Stimulated activated naive CD8-positive, alpha-beta T cell treated with anti-CD3 and anti-CD28 coated beads, Interleukin-15, amount 100 ng/mL, for 72 hours (primary cell): ENCODE results near the gene SPTBN1.
A peak's percentile ranks its signal among the peaks of the same experiment; 100 is the strongest.

Experiments used
- ATAC-seq: fragments of 150-1000 bp; cut with Tn5 transposase; 2 replicates; pipeline ENCODE4 v1.10.0; 2021; ENCODE audit warnings: mild to moderate bottlenecking, moderate library complexity
- DNase-seq, 2 donors: peaks; one replicate each; pipeline ENCODE4 v3.0.0; 2021 to 2022
- H3K27ac Mint-ChIP-seq, 2 donors: one replicate each; pipeline ENCODE4 v1.8.0; 2022; ENCODE audit warnings: mild to moderate bottlenecking in 2 of 2, mixed read lengths in 2 of 2, moderate library complexity in 2 of 2
- H3K27me3 Mint-ChIP-seq: one replicate; pipeline ENCODE4 v1.8.0; 2022; ENCODE audit warnings: mixed read lengths
- H3K4me1 Mint-ChIP-seq: one replicate; pipeline ENCODE4 v1.8.0; 2022; ENCODE audit warnings: mild to moderate bottlenecking, mixed read lengths
- H3K4me3 Mint-ChIP-seq, 2 donors: one replicate each; pipeline ENCODE4 v1.8.0; 2022; ENCODE audit warnings: mild to moderate bottlenecking in 2 of 2, mixed read lengths in 2 of 2, moderate library complexity in 1 of 2
- H3K9me3 Mint-ChIP-seq, 2 donors: one replicate each; pipeline ENCODE4 v1.8.0; 2022; ENCODE audit warnings: mixed read lengths in 2 of 2

The SPTBN1 gene

DNA sequence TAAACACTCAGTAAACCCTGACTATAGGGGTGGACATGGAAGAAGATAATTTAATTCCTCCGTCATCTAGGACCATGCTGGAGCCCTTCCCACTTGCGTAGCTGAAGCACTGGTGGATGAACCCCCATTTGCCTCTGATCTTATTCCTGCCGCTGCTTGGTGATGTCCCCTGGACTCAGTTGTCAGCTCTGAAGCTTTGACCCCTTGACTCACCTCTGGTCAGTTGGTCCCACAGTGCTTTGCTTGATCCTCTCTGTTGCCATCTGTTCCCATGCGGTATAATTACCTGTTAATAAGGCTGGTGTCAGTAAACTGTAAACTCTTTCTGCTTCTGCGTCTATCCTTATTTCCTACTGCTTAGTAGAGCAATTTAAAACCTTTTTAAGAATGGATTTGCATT lies 126.9 kb downstream of the SPTBN1 start:
- DNase-seq (no peak), ATAC-seq (no peak)
- Mint-ChIP-seq H3K4me1 (peaks cover 96% of the 10 kb centered on the region), H3K27ac (peak overlapping the region; percentile 27 to 95), H3K27me3 (no peaks in the 10 kb centered on the region), H3K4me3 (peak overlapping the region; percentile 76 to 86), H3K9me3 (no peaks in the 10 kb centered on the region)

GRCh38 chr2:54584598-54584997 lies 128.5 kb downstream of the SPTBN1 start:
- DNase-seq (no peak), ATAC-seq (no peak)
- no peak overlapping the region for H3K27ac Mint-ChIP-seq
- peaks cover 93% of the 10 kb centered on the region for H3K4me1 Mint-ChIP-seq
- no peaks in the 10 kb centered on the region for H3K27me3 Mint-ChIP-seq
- H3K9me3 Mint-ChIP-seq = no peaks in the 10 kb centered on the region
- peak overlapping the region in 1 of 2 donors; percentile 81 for H3K4me3 Mint-ChIP-seq

DNA sequence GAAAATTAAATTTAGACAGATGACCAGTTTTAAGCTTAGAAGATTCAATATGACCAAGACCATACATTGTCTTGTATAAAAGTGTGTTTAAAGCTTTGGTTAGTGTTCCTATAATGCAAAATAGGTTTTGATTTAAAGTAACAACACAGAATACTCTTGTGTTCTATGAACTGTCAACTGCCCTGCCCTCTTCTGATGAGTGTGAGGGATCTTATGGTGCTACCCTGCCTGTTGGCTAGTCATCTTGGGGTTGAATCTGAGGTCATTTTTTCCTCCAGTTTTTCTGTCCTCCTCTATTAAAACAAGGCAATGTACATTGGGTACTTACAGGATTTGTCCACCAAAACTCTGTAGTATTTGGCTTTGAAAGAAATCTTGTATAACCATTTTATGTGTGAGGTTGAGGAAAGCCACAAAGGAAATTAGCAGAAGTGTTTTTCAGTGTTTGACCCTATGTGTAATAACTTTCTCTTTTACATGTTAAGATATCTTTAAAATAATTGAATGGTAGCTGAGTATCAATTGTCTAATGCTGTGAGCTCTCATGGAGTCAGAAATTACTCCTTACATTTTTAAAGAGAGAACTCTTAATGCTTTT lies 129.1 kb downstream of the SPTBN1 start:
- peak overlapping the region in 1 of 2 donors; percentile 34 for H3K27ac Mint-ChIP-seq

DNA sequence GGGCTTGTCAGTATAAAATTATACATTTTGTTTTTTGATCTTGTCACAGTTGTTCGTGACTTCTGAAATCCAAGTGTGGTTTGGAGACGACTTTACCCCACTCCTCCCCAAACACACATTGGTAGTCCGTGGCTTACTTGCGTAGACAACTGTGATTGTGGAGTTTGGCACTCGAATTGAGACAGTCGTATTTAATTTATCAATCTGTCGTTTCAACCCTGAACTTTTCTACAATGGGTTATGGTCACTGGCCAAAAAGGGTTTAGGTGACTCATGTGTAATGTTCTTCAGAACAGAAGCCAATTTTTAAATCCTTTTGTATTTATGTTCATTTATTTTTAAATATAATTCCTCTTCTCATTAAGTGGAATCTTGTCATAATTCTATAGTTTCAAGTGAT lies 129.9 kb downstream of the SPTBN1 start:
- Mint-ChIP-seq H3K27ac (peak overlapping the region in 1 of 2 donors; percentile 34), H3K4me3 (peak overlapping the region; percentile 73 to 81)
- no peak for ATAC-seq

More for the DNA sequence above, 129.1 kb downstream of the SPTBN1 start:
- H3K4me1 Mint-ChIP-seq = peaks cover 91% of the 10 kb centered on the region
- peak overlapping the region; percentile 73 to 81 for H3K4me3 Mint-ChIP-seq
- no peaks in the 10 kb centered on the region for H3K27me3 Mint-ChIP-seq
- H3K9me3 Mint-ChIP-seq = no peaks in the 10 kb centered on the region
- ATAC-seq (peak; percentile 46), DNase-seq (no peak)

GRCh38 chr2:54586494-54586893 lies 130.4 kb downstream of the SPTBN1 start:
- Mint-ChIP-seq H3K27me3 (no peaks in the 10 kb centered on the region), H3K27ac (peak overlapping the region in 1 of 2 donors; percentile 12), H3K4me3 (peak overlapping the region; percentile 29 to 81), H3K4me1 (peaks cover 93% of the 10 kb centered on the region), H3K9me3 (no peaks in the 10 kb centered on the region)
- no peak for DNase-seq
- ATAC-seq = no peak

More for the DNA sequence above, 129.9 kb downstream of the SPTBN1 start:
- DNase-seq = no peak
- Mint-ChIP-seq H3K27me3 (no peaks in the 10 kb centered on the region), H3K9me3 (no peaks in the 10 kb centered on the region), H3K4me1 (peaks cover 93% of the 10 kb centered on the region)

GRCh38 chr2:54587171-54588016 lies 131.3 kb downstream of the SPTBN1 start:
- peak overlapping the region; percentile 81 to 89 for H3K27ac Mint-ChIP-seq
- H3K4me1 Mint-ChIP-seq = peaks cover 93% of the 10 kb centered on the region
- H3K4me3 Mint-ChIP-seq = peak overlapping the region; percentile 51 to 81
- ATAC-seq (no peak), DNase-seq (no peak)
- no peaks in the 10 kb centered on the region for H3K27me3 Mint-ChIP-seq
- no peaks in the 10 kb centered on the region for H3K9me3 Mint-ChIP-seq

- no peak for DNase-seq
- Mint-ChIP-seq H3K9me3 (no peaks in the 10 kb centered on the region), H3K4me3 (peak overlapping the region; percentile 71 to 73), H3K4me1 (peaks cover 93% of the 10 kb centered on the region), H3K27me3 (no peaks in the 10 kb centered on the region), H3K27ac (peak overlapping the region; percentile 96 to 98)
- ATAC-seq = no peak
These were observed 132.2 kb downstream of the SPTBN1 start for GRCh38 chr2:54588244-54588899.

DNA sequence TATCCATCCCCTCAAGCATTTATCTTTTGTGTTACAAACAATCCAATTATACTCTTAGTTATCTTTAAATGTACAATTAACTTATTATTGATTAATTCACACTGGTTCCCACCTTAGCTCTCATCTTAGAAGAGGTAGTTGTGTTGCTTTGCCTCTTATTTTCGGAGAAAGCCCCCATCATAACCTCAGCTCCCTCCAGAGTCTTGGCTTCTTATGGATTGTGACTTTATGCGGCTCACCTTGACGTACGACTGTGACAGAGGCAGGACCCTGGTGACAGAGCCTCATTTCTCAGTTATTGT lies 132.9 kb downstream of the SPTBN1 start:
- peaks cover 93% of the 10 kb centered on the region for H3K4me1 Mint-ChIP-seq
- DNase-seq = no peak
- H3K27ac Mint-ChIP-seq = peak overlapping the region; percentile 77 to 88
- H3K9me3 Mint-ChIP-seq = no peaks in the 10 kb centered on the region
- ATAC-seq = no peak
- peak overlapping the region; percentile 58 to 76 for H3K4me3 Mint-ChIP-seq
- H3K27me3 Mint-ChIP-seq = no peaks in the 10 kb centered on the region

- Mint-ChIP-seq H3K4me3 (peak overlapping the region; percentile 58 to 76), H3K27ac (peak overlapping the region; percentile 77 to 88), H3K27me3 (no peaks in the 10 kb centered on the region), H3K9me3 (no peaks in the 10 kb centered on the region), H3K4me1 (peaks cover 90% of the 10 kb centered on the region)
- DNase-seq (peak in 1 of 2 donors; percentile 37), ATAC-seq (peak; percentile 75)
These were observed 133.5 kb downstream of the SPTBN1 start for GRCh38 chr2:54589340-54590215.

- ATAC-seq (no peak), DNase-seq (no peak)
- no peaks in the 10 kb centered on the region for H3K9me3 Mint-ChIP-seq
- peak overlapping the region; percentile 53 to 58 for H3K4me3 Mint-ChIP-seq
- H3K4me1 Mint-ChIP-seq = peaks cover 90% of the 10 kb centered on the region
- H3K27ac Mint-ChIP-seq = peak overlapping the region; percentile 85 to 87
- H3K27me3 Mint-ChIP-seq = no peaks in the 10 kb centered on the region
These were observed 134.3 kb downstream of the SPTBN1 start for GRCh38 chr2:54590216-54591120.

DNA sequence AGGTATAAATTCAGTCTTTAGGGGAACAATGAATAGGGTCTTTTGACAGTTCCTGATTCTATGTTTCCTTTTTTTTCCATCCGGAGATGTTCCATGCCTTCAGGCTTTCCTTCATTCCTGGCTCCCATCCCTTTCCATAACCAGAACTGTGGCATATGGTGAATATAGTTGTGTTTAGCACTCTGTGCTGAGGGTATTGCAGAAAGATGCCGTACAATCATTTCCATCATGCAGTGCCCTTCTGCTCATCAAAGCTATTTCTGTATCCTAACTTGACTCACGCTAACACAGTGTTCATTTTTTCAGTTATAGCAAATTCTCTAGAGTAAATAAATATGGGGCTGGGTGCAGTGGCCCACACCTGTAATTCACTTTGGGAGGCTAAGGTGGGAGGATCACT lies 135.4 kb downstream of the SPTBN1 start:
- Mint-ChIP-seq H3K27ac (peak overlapping the region in 1 of 2 donors; percentile 79), H3K9me3 (no peaks in the 10 kb centered on the region), H3K4me3 (peak overlapping the region; percentile 53 to 58), H3K27me3 (no peaks in the 10 kb centered on the region), H3K4me1 (peaks cover 93% of the 10 kb centered on the region)
- DNase-seq (no peak), ATAC-seq (peak; percentile 45)

DNA sequence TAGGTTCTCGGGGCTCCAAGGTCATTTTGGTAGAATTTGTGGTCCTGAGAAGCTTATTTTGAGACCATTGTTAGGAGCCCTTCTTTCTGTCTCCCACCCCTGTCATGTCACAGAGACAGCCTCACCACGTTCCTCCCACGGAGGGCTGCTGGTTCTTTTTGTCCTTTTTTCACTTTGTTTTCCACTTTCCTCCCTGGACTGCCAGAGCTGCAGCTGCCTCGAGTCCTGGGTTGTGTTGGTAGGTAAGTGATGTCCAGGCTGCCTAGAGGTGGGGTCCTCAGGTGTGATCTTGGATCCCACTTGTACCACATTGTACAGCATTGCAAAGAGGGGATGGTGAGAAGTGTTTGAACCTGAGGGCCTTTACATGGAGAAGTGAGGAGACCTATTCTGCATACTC lies 137.1 kb downstream of the SPTBN1 start:
- DNase-seq (no peak), ATAC-seq (no peak)
- Mint-ChIP-seq H3K27ac (peak overlapping the region; percentile 58 to 60), H3K4me1 (peaks cover 93% of the 10 kb centered on the region), H3K27me3 (no peaks in the 10 kb centered on the region), H3K4me3 (peak overlapping the region; percentile 28 to 35), H3K9me3 (no peaks in the 10 kb centered on the region)

- ATAC-seq = no peak
- Mint-ChIP-seq H3K27ac (peak overlapping the region in 1 of 2 donors; percentile 60), H3K9me3 (no peaks in the 10 kb centered on the region), H3K4me3 (no peak overlapping the region), H3K4me1 (peaks cover 95% of the 10 kb centered on the region), H3K27me3 (no peaks in the 10 kb centered on the region)
- DNase-seq = no peak
These were observed 137.9 kb downstream of the SPTBN1 start for GRCh38 chr2:54594048-54594447.

DNA sequence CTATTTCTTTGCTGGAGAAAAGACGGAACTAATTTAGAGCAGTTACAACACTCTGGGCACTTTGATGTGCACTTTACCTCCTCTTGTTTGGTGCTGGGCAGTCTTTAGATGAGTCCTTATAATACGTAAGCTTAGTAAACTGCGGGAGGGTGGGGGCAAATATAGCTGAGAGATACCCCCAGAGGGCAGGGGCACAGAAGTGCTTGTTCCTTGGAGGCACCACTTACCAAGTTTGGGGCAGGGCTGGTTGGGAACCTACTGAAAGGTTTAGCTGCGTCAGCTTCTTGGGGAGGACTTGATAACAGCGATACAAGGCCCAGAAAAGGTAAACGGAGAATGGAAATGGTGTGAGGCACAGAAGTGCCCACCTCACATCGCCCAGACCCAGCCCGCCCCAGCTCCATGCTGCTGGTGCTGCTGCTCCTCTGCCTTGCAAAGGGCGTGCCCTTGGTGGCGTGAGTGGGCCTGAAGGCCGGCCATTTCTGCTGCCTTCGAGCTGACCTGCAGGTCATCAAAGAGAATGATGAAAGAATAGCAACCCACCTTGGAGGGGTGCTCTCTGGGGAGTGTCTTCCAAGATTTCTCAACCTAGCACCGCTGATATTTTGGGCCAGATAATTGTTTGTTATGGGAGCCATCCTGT lies 139.2 kb downstream of the SPTBN1 start:
- H3K9me3 Mint-ChIP-seq = no peaks in the 10 kb centered on the region
- peaks cover 96% of the 10 kb centered on the region for H3K4me1 Mint-ChIP-seq
- peak overlapping the region; percentile 99 for H3K27ac Mint-ChIP-seq

More for the DNA sequence above, 139.2 kb downstream of the SPTBN1 start:
- peak overlapping the region; percentile 84 for H3K4me3 Mint-ChIP-seq
- DNase-seq (no peak), ATAC-seq (no peak)
- H3K27me3 Mint-ChIP-seq = no peaks in the 10 kb centered on the region
